GM19035 (cell line): ENCODE measurements around the gene IQGAP1.
A peak's percentile ranks its signal among the peaks of the same experiment; 100 is the strongest.
"Not testable (repeated sequence)": the region's sequence is repeated elsewhere in the genome, so short reads cannot be mapped to it uniquely, and the experiment has no call there.

Experiments
- ATAC-seq: cut with Tn5 transposase; IDR thresholded peaks from one replicate; pipeline ENCODE4 v1.9.1; 2021; ENCODE audit not compliant: unreplicated experiment

The IQGAP1 gene

GRCh38 chr15:90407871-90408317 is 19.9 kb downstream of the IQGAP1 start:
- no peak for ATAC-seq

- ATAC-seq: no peak
Measured at GRCh38 chr15:90408657-90409056, 20.6 kb downstream of the IQGAP1 start.

DNA sequence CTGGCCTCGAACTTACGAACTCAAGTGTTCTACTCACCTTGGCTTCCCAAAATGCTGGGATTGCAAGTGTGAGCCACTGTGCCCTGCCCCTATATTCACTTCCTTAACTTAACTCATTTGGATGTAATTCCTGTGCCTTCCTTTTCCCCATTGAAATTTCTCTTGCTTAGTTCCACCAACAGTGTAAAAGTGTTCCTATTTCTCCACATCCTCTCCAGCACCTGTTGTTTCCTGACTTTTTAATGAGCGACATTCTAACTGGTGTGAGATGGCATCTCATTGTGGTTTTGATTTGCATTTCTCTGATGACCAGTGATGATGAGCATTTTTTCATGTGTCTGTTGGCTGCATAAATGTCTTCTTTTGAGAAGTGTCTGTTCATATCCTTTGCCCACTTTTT is 21.5 kb downstream of the IQGAP1 start:
- ATAC-seq: not testable (repeated sequence)

DNA sequence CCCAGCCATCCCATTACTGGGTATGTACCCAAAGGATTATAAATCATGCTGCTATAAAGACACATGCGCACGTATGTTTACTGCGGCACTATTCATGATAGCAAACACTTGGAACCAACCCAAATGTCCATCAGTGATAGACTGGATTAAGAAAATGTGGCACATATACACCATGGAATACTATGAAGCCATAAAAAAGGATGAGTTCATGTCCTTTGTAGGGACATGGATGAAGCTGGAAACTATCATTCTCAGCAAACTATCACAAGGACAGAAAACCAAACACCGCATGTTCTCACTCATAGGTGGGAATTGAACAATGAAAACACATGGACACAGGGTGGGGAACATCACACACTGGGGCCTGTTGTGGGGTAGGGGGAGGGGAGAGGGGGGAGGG is 22.3 kb downstream of the IQGAP1 start:
- ATAC-seq: not testable (repeated sequence)

GRCh38 chr15:90411176-90411575 is 23.1 kb downstream of the IQGAP1 start:
- ATAC-seq: no peak

DNA sequence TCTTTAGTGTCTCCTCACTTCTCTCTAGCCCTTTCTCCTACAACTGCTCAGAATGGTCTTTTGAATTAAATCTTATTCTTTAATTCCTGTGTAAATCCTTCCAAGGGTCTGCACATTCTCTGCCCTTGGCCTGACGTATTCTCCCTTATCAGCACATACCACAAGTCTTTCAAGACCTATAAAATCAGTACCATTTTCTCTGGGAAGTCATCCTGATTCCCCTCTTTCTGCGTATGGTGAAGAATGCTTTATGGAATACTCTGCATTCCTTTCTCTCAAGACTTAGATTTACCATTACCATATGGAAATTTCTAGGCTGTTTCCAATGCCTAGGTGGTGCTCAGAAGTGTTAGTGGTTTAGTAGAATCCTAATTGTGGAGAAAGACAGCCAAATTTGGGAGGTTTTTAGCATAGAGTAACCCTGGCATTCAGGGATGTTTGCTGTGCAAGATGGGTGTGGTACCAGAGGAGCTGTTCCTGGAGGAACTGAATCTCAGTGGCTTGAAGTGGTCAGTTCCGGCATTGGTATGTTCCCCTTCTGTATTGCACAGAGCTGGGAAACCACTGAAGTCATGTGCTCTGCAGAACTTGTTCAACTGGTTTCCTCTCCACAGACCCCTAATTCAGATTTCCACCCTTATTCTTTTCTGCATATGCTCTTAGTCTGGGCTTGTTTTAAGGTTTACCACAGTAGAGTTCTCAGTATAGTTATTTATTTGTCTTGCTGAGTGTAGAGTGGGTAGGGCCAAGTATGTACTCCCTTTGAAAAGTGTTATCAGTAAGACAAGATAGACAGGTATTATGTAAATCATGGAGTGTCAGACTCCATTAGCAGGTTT is 24.5 kb downstream of the IQGAP1 start:
- no peak for ATAC-seq

- ATAC-seq: no peak
Measured at GRCh38 chr15:90413411-90414379, 25.7 kb downstream of the IQGAP1 start.

GRCh38 chr15:90414408-90415028 is 26.5 kb downstream of the IQGAP1 start:
- ATAC-seq: no peak

- ATAC-seq: not testable (repeated sequence)
Measured at GRCh38 chr15:90416052-90416451, 28.0 kb downstream of the IQGAP1 start.

GRCh38 chr15:90418627-90419026 is 30.6 kb downstream of the IQGAP1 start:
- ATAC-seq: no peak

GRCh38 chr15:90419206-90419605 is 31.2 kb downstream of the IQGAP1 start:
- ATAC-seq: no peak

- ATAC-seq: peak; percentile 67
Measured at GRCh38 chr15:90419738-90420406, 31.8 kb downstream of the IQGAP1 start.

- ATAC-seq: no peak
Measured at GRCh38 chr15:90420451-90420850, 32.4 kb downstream of the IQGAP1 start.

- ATAC-seq: no peak
Measured at GRCh38 chr15:90421527-90421926, 33.5 kb downstream of the IQGAP1 start.

- ATAC-seq: no peak
Measured at GRCh38 chr15:90422043-90422442, 34.0 kb downstream of the IQGAP1 start.

- ATAC-seq: no peak
Measured at GRCh38 chr15:90422936-90423335, 34.9 kb downstream of the IQGAP1 start.

DNA sequence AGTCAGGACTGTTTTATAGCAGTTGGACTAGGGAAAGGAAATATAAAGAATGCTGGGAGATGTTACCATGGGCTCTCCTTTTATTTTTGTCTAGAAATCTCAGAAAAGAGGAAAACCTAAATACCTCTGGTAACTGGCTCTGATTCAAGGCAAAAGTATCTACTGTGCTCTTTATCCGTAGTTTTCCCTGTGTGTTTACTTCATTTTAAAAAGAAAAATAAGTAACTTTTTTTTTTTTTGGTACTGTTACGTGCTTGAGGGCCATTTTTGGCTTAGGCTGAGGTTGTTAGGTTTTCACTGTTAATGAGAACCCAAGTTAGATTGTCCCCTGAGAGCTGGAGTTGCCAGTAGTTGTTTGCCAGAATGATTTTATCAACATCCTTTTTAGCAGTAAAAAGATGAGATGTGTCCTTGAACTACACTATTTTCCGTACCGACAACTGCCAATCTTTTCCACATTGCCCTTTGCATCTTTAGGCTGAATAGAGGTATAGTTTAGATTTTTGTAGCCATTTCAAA is 35.8 kb downstream of the IQGAP1 start:
- ATAC-seq: no peak

DNA sequence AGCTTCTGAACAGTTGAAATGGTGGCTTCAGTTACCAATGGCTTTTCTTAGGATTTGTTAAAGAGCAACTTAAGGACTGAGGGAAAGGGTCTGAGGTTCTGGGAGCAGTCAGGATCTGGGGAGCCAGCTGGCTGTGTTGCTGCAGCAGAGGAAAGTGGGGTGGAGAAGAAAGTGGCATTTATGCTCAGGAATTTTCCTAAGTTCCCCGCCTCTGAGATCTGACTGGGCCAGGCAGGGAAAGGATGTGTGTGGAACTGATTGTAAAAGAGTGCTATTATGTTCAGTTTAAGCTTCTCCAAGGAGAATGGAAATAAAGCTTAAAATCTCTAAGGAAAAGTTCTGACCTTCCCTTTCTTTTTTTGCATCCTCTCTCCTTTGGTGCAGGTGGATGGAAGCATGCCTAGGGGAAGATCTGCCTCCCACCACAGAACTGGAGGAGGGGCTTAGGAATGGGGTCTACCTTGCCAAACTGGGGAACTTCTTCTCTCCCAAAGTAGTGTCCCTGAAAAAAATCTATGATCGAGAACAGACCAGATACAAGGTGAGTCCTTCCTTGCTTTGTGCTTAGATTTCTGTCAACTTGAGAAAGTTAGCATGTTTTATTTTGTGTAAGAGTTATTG is 37.8 kb downstream of the IQGAP1 start:
- ATAC-seq: no peak

- no peak for ATAC-seq
Measured at GRCh38 chr15:90427185-90427584, 39.1 kb downstream of the IQGAP1 start.

DNA sequence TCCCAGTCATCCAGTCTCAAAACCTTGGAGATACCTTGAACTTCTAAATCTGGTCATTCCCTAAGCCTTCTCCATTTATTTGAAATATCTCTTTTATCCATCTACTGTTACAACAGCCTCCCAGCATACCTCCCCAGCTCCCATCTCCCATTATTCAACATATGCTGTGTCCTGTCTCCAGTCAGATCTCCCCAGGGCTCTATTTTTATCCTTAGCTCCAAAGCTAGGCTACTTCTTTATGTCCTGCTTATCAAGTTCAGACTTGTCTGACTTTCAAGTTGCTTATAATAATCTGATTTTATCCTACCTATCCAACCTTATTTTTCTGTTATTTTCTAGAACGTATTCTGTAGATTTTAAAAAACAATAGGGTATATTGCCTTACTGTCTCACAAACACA is 44.2 kb downstream of the IQGAP1 start:
- ATAC-seq: no peak
